HCT116 (cell line): ENCODE measurements around the gene CNDP2.

Experiments
- CBX3 ChIP-seq: IDR thresholded peaks from 2 replicates; pipeline ENCODE4 v1.6.1; 2012; ENCODE audit warnings: low read depth
- CEBPB ChIP-seq: IDR thresholded peaks from 2 replicates; pipeline ENCODE4 v1.6.1; 2012; ENCODE audit warnings: low read depth
- CTCF ChIP-seq, 3 experiments: fragments of 200-600 bp in 1 of 3; sonication (generic) in 1 of 3; IDR thresholded peaks in 2 of 3; conservative IDR thresholded peaks in 1 of 3; 2 replicates each; pipeline ENCODE4 v1.5.1; 2012 to 2017; ENCODE audit warnings: low read depth in 2 of 3, low read length in 2 of 3, antibody characterized with exemption in 1 of 3, borderline replicate concordance in 1 of 3, control low read depth in 1 of 3, mild to moderate bottlenecking in 1 of 3, mixed read lengths in 1 of 3, mixed run types in 1 of 3, moderate library complexity in 1 of 3; ENCODE audit not compliant: insufficient read depth in 1 of 3
- POLR2A ChIP-seq: IDR thresholded peaks from 2 replicates; pipeline ENCODE4 v1.7.0; 2011; ENCODE audit warnings: borderline replicate concordance; ENCODE audit not compliant: insufficient read depth, insufficient read length; ENCODE audit errors: extremely low read depth
- POLR2AphosphoS5 ChIP-seq: IDR thresholded peaks from 2 replicates; pipeline ENCODE4 v1.6.1; 2011; ENCODE audit warnings: mild to moderate bottlenecking, low read depth, low read length, moderate library complexity
- RAD21 ChIP-seq: IDR thresholded peaks from 2 replicates; pipeline ENCODE4 v1.6.1; 2012; ENCODE audit warnings: low read depth, mild to moderate bottlenecking
- REST ChIP-seq: IDR thresholded peaks from 2 replicates; pipeline ENCODE4 v1.6.1; 2012; ENCODE audit warnings: low read depth
- YY1 ChIP-seq: IDR thresholded peaks from 2 replicates; pipeline ENCODE4 v1.6.1; 2011; ENCODE audit warnings: low read length, low read depth, moderate library complexity, mild to moderate bottlenecking; ENCODE audit not compliant: insufficient replicate concordance; ENCODE audit errors: extremely low read depth

- no peak for TF ChIP-seq YY1
- no peak for TF ChIP-seq CTCF (IDR thresholded peaks at IDR 0.05 in 2 of 3, conservative IDR thresholded peaks at IDR 0.05 in 1 of 3; ENCODE audit: borderline replicate concordance in 1 of 3, insufficient read depth in 1 of 3, low read depth in 2 of 3, low read length in 2 of 3)
- TF ChIP-seq POLR2A = no peak
- no peak for TF ChIP-seq RAD21
- no peak for TF ChIP-seq POLR2AphosphoS5
- TF ChIP-seq REST = no peak
- no peak for TF ChIP-seq CEBPB
- no peak for TF ChIP-seq CBX3
These were observed 36.4 kb downstream of the CNDP2 start for GRCh38 chr18:74532511-74533025.
